CD8-positive, alpha-beta memory T cell (primary cell): ENCODE results near the gene CFL1. TPM values are rescaled to one million over a fixed set of nuclear protein-coding genes. Genes with fewer than 3 reads are reported as not detected.

ENCODE experiments used
- CTCF ChIA-PET: fragments of 350-600 bp; sonication (Branson Sonifier 250); formaldehyde crosslinking; loops from one replicate; lab custom pipeline; 2021; ENCODE audit warnings: antibody characterized with exemption; lab: Charles Lee
- POLR2A ChIA-PET: fragments of 350-600 bp; sonication (Branson Sonifier 250); formaldehyde crosslinking; loops from one replicate; lab custom pipeline; 2021; ENCODE audit warnings: antibody characterized with exemption; lab: Charles Lee
- DNase-seq, 5 donors: peaks; one replicate each; pipeline versions ENCODE4 v3.0.0 to v3.0.0-alpha.2; 2020 to 2022; ENCODE audit warnings: mixed read lengths in 1 of 5
- H3K27ac ChIP-seq: one replicate; pipeline ENCODE4 v1.7.0; 2013; ENCODE audit warnings: low read depth, mild to moderate bottlenecking, low read length, moderate library complexity
- H3K27me3 ChIP-seq: 2 replicates; pipeline ENCODE4 v1.7.0; 2013; ENCODE audit warnings: low read length, mild to moderate bottlenecking; ENCODE audit not compliant: insufficient read depth, poor library complexity, severe bottlenecking
- H3K36me3 ChIP-seq: 2 replicates; pipeline ENCODE4 v1.7.0; 2013; ENCODE audit warnings: mild to moderate bottlenecking, low read length, moderate library complexity; ENCODE audit not compliant: insufficient read depth
- H3K4me1 ChIP-seq: 2 replicates; pipeline ENCODE4 v1.7.0; 2013; ENCODE audit warnings: mild to moderate bottlenecking, low read length, moderate library complexity; ENCODE audit not compliant: insufficient read depth
- H3K4me3 ChIP-seq: 2 replicates; pipeline ENCODE4 v1.7.0; 2013; ENCODE audit warnings: mild to moderate bottlenecking, low read length
- H3K9me3 ChIP-seq: 2 replicates; pipeline ENCODE4 v1.7.0; 2013; ENCODE audit warnings: mild to moderate bottlenecking, low read length
- H3K27ac Mint-ChIP-seq, 8 donors: one replicate each; pipeline ENCODE4 v1.8.0; 2020 to 2021; ENCODE audit warnings: mixed read lengths in 8 of 8, mild to moderate bottlenecking in 6 of 8, inconsistent platforms in 3 of 8, moderate library complexity in 3 of 8
- H3K27me3 Mint-ChIP-seq, 2 donors: one replicate each; pipeline ENCODE4 v1.8.0; 2020 to 2021; ENCODE audit warnings: mixed read lengths in 2 of 2, mild to moderate bottlenecking in 1 of 2, moderate library complexity in 1 of 2
- H3K36me3 Mint-ChIP-seq, 3 donors: one replicate each; pipeline ENCODE4 v1.8.0; 2020 to 2021; ENCODE audit warnings: mixed read lengths in 3 of 3, inconsistent platforms in 1 of 3, mild to moderate bottlenecking in 1 of 3
- H3K4me1 Mint-ChIP-seq, 3 donors: one replicate each; pipeline ENCODE4 v1.8.0; 2020 to 2021; ENCODE audit warnings: mixed read lengths in 3 of 3, inconsistent platforms in 1 of 3, mild to moderate bottlenecking in 1 of 3
- H3K4me3 Mint-ChIP-seq, 7 donors: one replicate each; pipeline ENCODE4 v1.8.0; 2020 to 2021; ENCODE audit warnings: mixed read lengths in 7 of 7, mild to moderate bottlenecking in 6 of 7, moderate library complexity in 4 of 7, inconsistent platforms in 2 of 7
- H3K9me3 Mint-ChIP-seq, 5 donors: one replicate each; pipeline ENCODE4 v1.8.0; 2020 to 2022; ENCODE audit warnings: mixed read lengths in 5 of 5, mild to moderate bottlenecking in 3 of 5, moderate library complexity in 2 of 5, inconsistent platforms in 1 of 5
- polyA plus RNA-seq: library from polyadenylated mRNA; unstranded; fragments of 300-500 nt; fragmentation: Illumina TruSeq; gene quantifications from one replicate; pipeline ENCODE4 v1.2.3, GENCODE V29; 2021
- total RNA-seq, 2 experiments: library from RNA; stranded (reverse); gene quantifications; one replicate each; pipeline ENCODE4 v1.2.3, GENCODE V29; 2021

The CFL1 gene
- total and polyA plus RNA-seq, 3 experiments from 2014 or later = 1,172 to 3,347 (median 1,226) TPM

- ChIA-PET CTCF (interaction anchor here (2.7 to 5.9 kb wide), 2 partner anchors 10 to 15 kb away, joined by 13 to 79 read pairs; partner anchors contain the start of genes CCDC85B and FIBP), POLR2A (interaction anchor here (1.3 to 3.7 kb wide), 3 partner anchors 9 to 40 kb away, joined by 3 to 32 read pairs (median 5); partner anchors contain the start of gene CCDC85B)
- H3K4me1 ChIP-seq = peaks cover 24% of the 10 kb centered on the region
- no peaks in the 10 kb centered on the region for H3K9me3 ChIP-seq
- Mint-ChIP-seq H3K27ac (peak overlapping the region in 4 of 8 donors; percentile 23 to 83 (median 50)), H3K36me3 (no peaks in the 10 kb centered on the region), H3K4me1 (peaks cover 10 to 13% (median 13%) of the 10 kb centered on the region in 3 donors), H3K27me3 (no peaks in the 10 kb centered on the region), H3K4me3 (peak overlapping the region in 6 of 7 donors; percentile 19 to 61 (median 52)), H3K9me3 (no peaks in the 10 kb centered on the region)
- DNase-seq = peak in 4 of 5 donors; percentile 36 to 75 (median 60)
- H3K36me3 ChIP-seq = no peaks in the 10 kb centered on the region
- peak overlapping the region; percentile 62 for H3K27ac ChIP-seq
- H3K27me3 ChIP-seq = peaks cover 6% of the 10 kb centered on the region
- H3K4me3 ChIP-seq = peak overlapping the region; percentile 50
Measured at GRCh38 chr11:65899356-65900124, 41.6 kb upstream of the CFL1 start.

- Mint-ChIP-seq H3K27ac (peak overlapping the region in 5 of 8 donors; percentile 32 to 90 (median 74)), H3K9me3 (no peaks in the 10 kb centered on the region), H3K36me3 (no peaks in the 10 kb centered on the region), H3K4me1 (peaks cover 16 to 20% (median 20%) of the 10 kb centered on the region in 3 donors), H3K4me3 (peak overlapping the region in 6 of 7 donors; percentile 57 to 82 (median 73)), H3K27me3 (no peaks in the 10 kb centered on the region)
- ChIA-PET CTCF (interaction anchor here (0.7 to 21.9 kb wide), 4 partner anchors 9 to 30 kb away, joined by 3 to 560 read pairs (median 46); partner anchors contain the start of genes CCDC85B, CFL1, CTSW and EFEMP2), POLR2A (interaction anchor here (1.1 to 3.7 kb wide), 4 partner anchors 8 to 39 kb away, joined by 3 to 32 read pairs (median 4); partner anchors contain the start of gene CCDC85B)
- peak overlapping the region; percentile 62 for H3K27ac ChIP-seq
- DNase-seq = no peak
- peak overlapping the region; percentile 50 for H3K4me3 ChIP-seq
- H3K4me1 ChIP-seq = peaks cover 30% of the 10 kb centered on the region
- H3K27me3 ChIP-seq = peaks cover 6% of the 10 kb centered on the region
- H3K9me3 ChIP-seq = no peaks in the 10 kb centered on the region
- no peaks in the 10 kb centered on the region for H3K36me3 ChIP-seq
Measured at GRCh38 chr11:65898656-65899355, 40.8 kb upstream of the CFL1 start.

DNA sequence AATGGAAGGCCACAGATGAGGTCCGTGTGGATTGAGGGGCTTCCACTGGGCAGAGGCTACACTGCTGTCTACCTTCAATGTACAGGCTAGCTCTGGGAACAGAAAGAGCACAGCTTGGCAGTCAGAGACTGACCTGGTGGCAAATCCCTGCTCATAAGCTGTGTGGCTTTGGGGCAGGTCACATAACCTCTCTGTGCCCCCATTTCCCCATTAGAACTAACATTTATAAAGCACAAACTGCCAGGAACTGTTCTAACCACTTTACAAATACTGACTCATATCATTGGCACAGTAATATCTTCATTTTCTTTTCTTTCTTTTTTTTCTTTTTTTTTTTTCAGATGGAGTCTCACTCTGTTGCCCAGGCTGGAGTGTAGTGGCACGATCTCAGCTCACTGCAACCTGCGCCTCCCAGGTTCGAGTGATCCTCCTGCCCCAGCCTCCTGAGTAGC lies 39.1 kb upstream of the CFL1 start:
- Mint-ChIP-seq H3K36me3 (no peaks in the 10 kb centered on the region), H3K9me3 (no peaks in the 10 kb centered on the region), H3K4me3 (no peak overlapping the region), H3K27ac (peak overlapping the region in 2 of 8 donors; percentile 29 to 76), H3K4me1 (peaks cover 33 to 38% (median 36%) of the 10 kb centered on the region in 3 donors), H3K27me3 (no peaks in the 10 kb centered on the region)
- Histone ChIP-seq H3K9me3 (no peaks in the 10 kb centered on the region), H3K27ac (no peak overlapping the region), H3K27me3 (peaks cover 6% of the 10 kb centered on the region), H3K4me3 (no peak overlapping the region), H3K36me3 (no peaks in the 10 kb centered on the region), H3K4me1 (peaks cover 48% of the 10 kb centered on the region)
- ChIA-PET POLR2A (no interaction called here), CTCF (interaction anchor here (0.7 to 21.9 kb wide), 4 partner anchors 8 to 71 kb away, joined by 3 to 560 read pairs (median 46); partner anchors contain the start of genes CCDC85B, CFL1, CTSW and EFEMP2)
- no peak for DNase-seq

GRCh38 chr11:65896034-65896999 lies 38.3 kb upstream of the CFL1 start:
- no peak for DNase-seq

DNA sequence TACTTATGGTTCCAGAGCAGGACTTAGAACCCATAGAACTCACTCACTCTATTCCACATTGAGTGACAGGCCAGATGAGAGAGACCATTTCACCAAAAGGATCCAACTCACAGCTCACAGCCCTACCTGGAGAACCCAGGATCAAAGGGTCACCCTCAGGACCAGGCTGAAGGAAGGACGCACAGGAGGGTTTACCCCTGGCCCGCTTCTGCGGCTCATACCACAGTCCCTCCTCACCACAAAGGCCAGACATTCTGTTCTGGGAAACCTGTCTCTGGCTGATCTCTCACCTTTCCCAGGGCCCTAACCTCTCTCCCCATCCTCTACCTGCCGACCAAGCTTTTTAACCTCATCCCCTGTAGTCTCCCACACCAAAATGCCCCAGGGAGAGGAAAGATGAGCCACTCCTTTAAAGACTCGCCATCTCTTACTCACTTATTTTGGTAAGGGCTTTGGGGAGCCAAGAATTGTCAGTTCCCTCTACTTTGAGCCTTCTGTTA lies 37.6 kb upstream of the CFL1 start:
- DNase-seq = no peak
- Histone ChIP-seq H3K9me3 (no peaks in the 10 kb centered on the region), H3K4me1 (peaks cover 47% of the 10 kb centered on the region), H3K36me3 (no peaks in the 10 kb centered on the region), H3K27ac (no peak overlapping the region), H3K4me3 (no peak overlapping the region), H3K27me3 (peaks cover 6% of the 10 kb centered on the region)
- H3K4me3 Mint-ChIP-seq = peak overlapping the region in 4 of 7 donors; percentile 29 to 72 (median 34)
- H3K27ac Mint-ChIP-seq = peak overlapping the region in 7 of 8 donors; percentile 28 to 91 (median 70)
- ChIA-PET POLR2A (interaction anchor here (0.5 to 0.8 kb wide), 2 partner anchors 23 to 1116 kb away, joined by 3 read pairs; partner anchors contain the start of gene C11orf68), CTCF (interaction anchor here (3.8 to 21.9 kb wide), 2 partner anchors 11 to 27 kb away, joined by 22 to 560 read pairs; partner anchors contain the start of genes CFL1, CTSW, EFEMP2 and MUS81)
- no peaks in the 10 kb centered on the region for H3K27me3 Mint-ChIP-seq
- no peaks in the 10 kb centered on the region for H3K36me3 Mint-ChIP-seq
- peaks cover 34 to 41% (median 34%) of the 10 kb centered on the region in 3 donors for H3K4me1 Mint-ChIP-seq
- H3K9me3 Mint-ChIP-seq = no peaks in the 10 kb centered on the region

More at GRCh38 chr11:65896034-65896999, 38.3 kb upstream of the CFL1 start:
- Mint-ChIP-seq H3K27me3 (no peaks in the 10 kb centered on the region), H3K4me3 (peak overlapping the region in 3 of 7 donors; percentile 2 to 51 (median 27)), H3K27ac (peak overlapping the region in 7 of 8 donors; percentile 26 to 92 (median 63)), H3K36me3 (no peaks in the 10 kb centered on the region), H3K4me1 (peaks cover 36 to 44% (median 39%) of the 10 kb centered on the region in 3 donors), H3K9me3 (no peaks in the 10 kb centered on the region)
- no peak overlapping the region for H3K4me3 ChIP-seq
- no peak overlapping the region for H3K27ac ChIP-seq
- H3K36me3 ChIP-seq = no peaks in the 10 kb centered on the region
- ChIA-PET CTCF (interaction anchor here (2.7 to 21.9 kb wide), 4 partner anchors 7 to 28 kb away, joined by 13 to 560 read pairs (median 50); partner anchors contain the start of genes CCDC85B, CFL1, CTSW and EFEMP2), POLR2A (interaction anchor here (0.8 kb wide), 1 partner anchor 22 kb away, joined by 3 read pairs; the partner anchor contains the start of gene C11orf68)
- peaks cover 6% of the 10 kb centered on the region for H3K27me3 ChIP-seq
- H3K4me1 ChIP-seq = peaks cover 54% of the 10 kb centered on the region
- no peaks in the 10 kb centered on the region for H3K9me3 ChIP-seq

GRCh38 chr11:65894034-65894591 lies 36.1 kb upstream of the CFL1 start:
- Histone ChIP-seq H3K36me3 (no peaks in the 10 kb centered on the region), H3K27me3 (peaks cover 6% of the 10 kb centered on the region), H3K9me3 (no peaks in the 10 kb centered on the region), H3K4me3 (peak overlapping the region; percentile 53), H3K4me1 (peaks cover 49% of the 10 kb centered on the region), H3K27ac (peak overlapping the region; percentile 35)
- CTCF ChIA-PET = interaction anchor here (3.8 to 21.9 kb wide), 2 partner anchors 9 to 25 kb away, joined by 22 to 560 read pairs; partner anchors contain the start of genes CFL1, CTSW, EFEMP2 and MUS81
- H3K4me3 Mint-ChIP-seq = peak overlapping the region; percentile 78 to 92 (median 83)
- H3K36me3 Mint-ChIP-seq = no peaks in the 10 kb centered on the region
- H3K27me3 Mint-ChIP-seq = no peaks in the 10 kb centered on the region
- POLR2A ChIA-PET = interaction anchor here (0.5 to 3.0 kb wide), 2 partner anchors 24 to 51 kb away, joined by 4 to 11 read pairs; partner anchors contain the start of gene C11orf68
- peak in 2 of 5 donors; percentile 40 for DNase-seq
- H3K4me1 Mint-ChIP-seq = peaks cover 46 to 48% (median 46%) of the 10 kb centered on the region in 3 donors
- H3K27ac Mint-ChIP-seq = peak overlapping the region; percentile 84 to 99 (median 92)
- no peaks in the 10 kb centered on the region for H3K9me3 Mint-ChIP-seq
